Activated CD4-positive, CD25-positive, alpha-beta regulatory T cell treated with anti-CD3 and anti-CD28 coated beads, Interleukin-2, amount 50 U/mL, for 24 hours (primary cell): Measurements from ENCODE around the gene TKFC.

Source experiments
- ATAC-seq, 2 donors: fragments of 150-1000 bp; cut with Tn5 transposase; one replicate each; pipeline ENCODE4 v1.10.0; 2021; ENCODE audit warnings: mild to moderate bottlenecking in 1 of 2, moderate library complexity in 1 of 2

TKFC gene

DNA sequence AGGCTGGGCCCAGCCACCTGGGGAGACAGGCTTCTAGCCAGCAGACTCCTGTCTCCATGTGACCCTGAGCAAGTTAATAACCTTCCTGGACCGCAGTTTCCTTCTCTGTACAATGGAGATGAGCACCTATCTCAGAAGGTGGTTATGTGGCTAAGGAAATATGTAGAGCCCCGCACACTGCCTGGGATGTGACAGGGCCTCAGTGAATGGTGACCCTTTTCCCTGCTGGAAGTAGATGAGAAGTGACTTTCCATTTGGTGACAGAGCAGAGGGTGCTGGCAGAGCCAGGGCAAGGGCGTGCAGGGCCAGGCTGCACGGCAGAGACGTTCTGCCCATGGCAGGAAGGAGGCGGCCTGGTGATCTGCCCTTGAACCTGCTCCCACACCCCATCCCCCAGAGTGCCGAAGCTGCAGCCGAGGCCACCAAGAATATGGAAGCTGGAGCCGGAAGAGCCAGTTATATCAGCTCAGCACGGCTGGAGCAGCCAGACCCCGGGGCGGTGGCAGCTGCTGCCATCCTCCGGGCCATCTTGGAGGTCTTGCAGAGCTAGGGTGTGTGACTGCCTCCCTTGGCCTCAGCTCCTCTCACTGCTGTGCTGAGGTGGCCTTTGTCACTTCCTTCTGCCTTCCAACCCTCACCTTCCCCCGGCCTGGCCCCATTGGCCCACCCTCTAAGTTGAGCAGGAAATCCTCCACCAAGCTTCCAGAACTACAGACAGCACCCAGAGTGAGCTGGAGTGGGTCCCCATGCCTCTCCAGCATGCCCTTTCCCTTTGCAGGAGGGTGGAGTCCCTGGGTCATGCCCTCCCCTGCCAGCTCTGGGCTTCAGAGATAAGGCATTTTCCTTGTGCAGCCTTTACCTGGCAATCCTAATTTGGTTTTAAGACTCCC lies 13.2 kb downstream of the TKFC start:
- ATAC-seq, result no peak

DNA sequence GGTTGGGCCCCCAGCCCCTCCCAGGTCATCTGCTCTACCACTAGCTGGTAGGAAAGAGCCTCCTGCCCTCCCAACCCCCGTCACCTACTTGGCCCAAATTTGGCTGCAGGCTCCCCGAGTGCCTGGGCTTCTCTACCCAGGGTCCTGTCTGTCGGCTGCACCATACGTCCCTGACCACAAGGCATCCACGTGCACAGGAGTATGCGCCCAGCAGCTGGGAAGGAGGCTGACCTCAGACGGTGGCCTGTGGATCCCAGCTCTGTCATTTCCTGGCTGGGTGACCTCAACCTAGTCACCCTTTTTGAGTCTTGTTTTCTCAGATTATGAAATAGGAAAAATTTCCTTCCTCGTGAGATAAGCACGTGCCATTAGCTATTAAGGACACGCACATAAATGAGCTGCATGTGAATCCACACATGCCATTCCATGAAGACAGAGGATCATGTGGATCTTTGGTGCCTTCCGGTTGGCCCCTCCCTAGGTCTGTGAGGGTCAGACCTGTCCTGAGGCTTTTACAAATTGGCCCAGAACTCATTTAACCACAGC lies 15.0 kb downstream of the TKFC start:
- ATAC-seq, result no peak

DNA sequence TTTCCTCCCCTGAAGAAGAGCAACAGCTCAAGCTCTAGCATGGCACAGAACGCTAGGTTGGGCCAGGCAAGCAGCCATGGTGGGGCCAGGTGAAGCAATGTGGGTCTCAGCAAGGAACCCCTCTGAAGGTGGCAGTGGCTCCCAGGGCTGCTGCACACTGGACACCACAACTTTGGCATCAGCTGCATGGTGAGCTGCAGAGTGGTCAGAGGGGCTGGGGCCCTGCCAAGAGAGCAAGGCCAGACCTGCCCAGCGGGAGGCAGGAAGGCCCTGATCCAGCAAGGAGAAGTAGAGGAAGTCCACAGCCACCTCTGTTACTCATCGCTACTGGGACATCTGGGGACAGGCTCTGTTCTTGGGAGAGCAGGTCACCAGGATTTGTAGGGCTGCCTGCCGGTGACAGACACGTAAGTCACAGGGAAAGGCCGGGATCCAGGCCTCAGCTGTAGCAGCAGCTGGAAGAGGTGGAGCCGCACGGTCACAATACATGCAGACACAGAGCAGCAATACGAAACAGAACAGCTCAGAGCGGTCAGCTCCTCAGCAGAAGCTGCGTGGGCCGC lies 16.2 kb downstream of the TKFC start:
- ATAC-seq, result no peak

DNA sequence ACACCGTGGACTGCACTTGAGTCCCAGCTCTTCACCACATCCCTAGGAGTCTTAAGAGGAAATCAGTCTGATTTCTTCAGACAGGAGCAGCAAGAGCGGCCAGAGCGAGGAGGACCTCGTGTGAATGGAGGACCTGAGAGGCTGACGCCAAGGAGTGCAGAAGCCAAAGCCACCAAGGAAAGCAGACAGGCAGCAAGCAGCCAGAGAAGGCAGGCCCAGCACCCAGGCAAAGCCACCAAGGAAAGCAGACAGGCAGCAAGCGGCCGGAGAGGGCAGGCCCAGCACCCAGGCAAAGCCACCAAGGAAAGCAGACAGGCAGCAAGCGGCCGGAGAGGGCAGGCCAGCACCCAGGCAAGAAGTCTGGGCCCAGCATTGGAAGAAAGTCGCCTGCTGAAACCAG lies 16.9 kb downstream of the TKFC start:
- ATAC-seq, result no peak

DNA sequence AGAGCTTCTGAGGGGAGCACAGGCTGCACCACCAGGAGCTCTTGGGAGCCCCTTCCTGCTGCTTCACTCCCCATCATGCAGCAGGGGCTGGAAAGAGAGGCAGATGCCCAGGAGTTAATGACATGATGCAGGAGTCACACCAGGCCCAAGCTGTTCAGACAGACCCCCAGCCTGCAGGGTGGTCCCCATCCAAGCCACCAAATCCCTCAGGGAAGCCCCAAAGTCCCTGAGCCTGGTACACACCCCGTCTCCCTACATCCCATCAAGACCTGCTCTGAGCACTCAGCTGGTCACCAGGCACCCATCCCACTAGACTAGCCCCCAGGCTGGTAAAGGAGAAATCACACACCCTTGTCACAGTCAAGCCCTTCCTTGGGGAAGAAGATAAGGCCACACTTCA lies 17.3 kb downstream of the TKFC start:
- no peak for ATAC-seq

DNA sequence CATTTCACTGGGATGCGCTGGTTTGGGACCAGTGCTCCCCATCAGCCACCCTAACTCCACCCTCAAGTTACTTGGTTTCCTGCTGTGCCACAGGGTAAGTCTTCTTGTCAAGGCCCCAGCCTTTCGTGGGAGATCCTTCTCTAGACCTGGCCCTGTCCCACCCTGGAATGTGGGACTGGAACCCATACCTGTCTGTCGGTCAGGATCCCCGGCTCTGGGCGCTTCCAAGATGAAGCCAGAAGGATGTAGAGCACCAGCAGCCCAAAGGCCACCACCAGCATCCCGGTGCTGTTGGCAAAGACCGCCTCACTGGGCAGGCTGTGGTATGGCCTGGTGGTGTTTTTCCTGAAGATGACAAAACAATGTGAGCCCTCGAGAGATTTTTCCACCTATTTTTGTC lies 17.8 kb downstream of the TKFC start:
- ATAC-seq, result no peak

DNA sequence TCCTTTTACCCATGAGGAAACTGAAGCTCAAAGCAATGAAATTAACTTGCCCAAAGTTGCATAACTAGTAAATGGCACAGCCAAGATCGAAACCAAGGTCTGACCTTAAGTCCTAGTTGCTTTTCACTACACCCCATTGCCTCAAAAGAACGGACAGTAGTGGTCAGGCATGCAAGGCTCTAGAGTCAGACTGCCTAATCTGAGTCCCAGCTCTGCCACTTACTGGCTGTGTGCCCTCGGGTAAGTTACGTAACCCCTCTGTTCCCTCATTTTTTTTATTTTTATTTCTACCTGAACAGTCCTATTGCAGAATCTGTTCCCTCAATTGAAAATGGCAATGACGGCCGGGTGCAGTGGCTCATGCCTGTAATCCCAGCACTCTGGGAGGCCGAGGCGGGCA lies 19.0 kb downstream of the TKFC start:
- ATAC-seq, result no peak

DNA sequence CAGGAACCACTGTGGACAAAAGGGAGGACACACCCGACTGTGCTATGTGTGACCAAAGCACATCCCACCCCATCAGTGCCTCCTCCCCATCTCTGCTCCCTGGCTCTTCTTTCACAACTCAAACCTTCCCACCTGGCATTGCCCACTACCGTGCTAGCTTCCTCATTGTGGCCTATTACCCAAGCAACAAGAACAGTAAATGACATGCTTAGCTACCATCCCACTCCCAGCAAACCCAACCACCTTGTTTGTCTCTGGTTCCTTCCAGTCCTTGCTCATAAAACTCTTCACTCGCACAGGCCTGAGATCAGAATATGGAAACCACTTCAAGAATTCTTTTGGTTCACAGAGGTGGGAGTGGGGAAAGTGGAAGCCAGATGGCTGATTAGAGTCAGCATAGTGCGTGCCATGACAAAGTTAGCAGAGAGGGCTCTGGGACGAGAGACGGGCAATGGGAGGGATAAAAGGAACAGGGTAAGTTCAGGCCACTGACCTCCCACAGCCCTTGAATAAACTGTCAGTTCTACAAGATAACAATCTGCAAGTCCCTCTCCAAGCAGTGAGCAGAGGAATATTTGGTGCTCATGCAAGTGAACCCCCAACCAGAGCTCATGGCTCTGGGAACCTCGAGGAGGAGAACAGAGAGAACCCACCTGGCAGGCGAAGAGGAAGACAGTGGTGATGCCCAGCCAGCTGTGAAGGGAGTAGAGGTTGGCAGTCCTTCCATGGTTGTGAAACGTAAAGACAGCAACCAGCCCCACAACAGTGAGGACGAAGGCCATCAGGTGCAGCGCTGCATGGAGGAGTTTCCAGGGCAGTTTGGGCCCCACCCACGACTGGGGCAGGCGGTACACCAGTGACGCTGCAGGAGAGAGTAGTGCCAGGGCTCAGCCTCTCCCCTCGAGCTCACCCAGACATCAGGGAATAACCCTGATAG lies 20.4 kb downstream of the TKFC start:
- no peak for ATAC-seq

DNA sequence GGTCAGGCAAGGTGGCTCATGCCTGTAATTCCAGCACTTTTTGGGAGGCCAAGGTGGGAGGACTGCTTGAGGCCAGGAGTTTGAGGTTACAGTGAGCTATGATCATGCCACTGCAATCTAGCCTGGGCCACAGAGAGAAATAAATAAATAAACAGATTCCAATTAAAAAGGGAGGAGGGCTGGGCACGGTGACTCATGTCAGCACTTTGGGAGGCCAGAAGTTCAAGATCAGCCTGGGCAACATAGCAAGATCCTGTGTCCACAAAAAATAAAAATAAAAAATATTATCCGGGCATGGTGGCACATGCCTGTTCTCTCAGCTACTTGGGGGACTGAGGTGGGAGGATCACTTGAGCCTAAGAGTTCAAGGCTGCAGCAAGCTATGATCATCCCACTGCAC lies 21.2 kb downstream of the TKFC start:
- ATAC-seq, result no peak

DNA sequence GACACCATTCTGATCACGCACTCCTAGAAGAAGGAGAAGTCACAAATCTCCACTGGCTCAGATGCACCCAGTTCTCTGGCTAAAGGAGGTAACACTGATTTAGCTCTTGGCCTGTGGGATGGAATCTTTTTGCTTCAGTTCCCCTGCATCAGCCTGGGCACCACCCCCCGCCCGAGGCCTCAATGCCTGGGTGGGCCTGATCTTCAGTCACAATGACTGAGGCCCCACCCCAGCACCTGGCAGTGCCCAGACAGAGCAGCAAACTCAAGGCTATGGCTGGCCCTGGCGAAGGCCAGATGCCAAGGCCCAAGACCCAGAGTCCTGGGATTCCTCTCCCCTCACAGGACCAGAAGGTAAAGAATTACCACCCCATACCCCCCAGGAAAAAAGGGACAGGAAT lies 23.7 kb downstream of the TKFC start:
- ATAC-seq, result no peak

DNA sequence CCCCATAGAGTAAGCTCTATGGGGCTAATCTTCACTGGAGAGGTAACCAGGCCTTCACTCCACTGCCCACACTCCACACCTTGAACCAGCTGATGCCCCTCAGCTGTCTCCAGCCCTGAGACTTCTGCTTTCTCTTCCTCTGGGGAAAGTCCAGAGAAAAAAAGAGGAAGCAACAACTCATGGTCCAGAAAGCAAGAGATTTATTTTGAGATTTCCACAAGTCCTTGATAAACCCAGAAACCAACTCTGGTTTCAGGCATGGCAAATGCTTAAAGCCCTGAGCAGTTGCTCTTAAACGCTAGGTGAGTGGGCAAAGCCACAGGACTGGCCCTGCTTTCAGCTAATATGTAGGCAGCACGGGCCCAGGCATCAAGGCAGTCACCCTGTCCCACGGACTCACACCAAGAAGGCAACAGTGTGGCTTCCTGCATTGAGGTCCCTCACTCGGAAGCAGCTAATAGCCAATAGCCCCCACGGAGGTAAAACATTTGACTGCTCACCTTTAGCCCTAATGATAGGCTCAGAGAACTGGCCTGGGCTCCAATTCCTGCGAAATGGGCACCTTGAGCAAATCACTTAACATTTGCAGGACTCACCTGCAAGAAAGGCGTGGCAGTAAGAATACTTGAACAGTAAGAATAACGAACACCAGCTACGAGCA lies 24.3 kb downstream of the TKFC start:
- no peak for ATAC-seq

DNA sequence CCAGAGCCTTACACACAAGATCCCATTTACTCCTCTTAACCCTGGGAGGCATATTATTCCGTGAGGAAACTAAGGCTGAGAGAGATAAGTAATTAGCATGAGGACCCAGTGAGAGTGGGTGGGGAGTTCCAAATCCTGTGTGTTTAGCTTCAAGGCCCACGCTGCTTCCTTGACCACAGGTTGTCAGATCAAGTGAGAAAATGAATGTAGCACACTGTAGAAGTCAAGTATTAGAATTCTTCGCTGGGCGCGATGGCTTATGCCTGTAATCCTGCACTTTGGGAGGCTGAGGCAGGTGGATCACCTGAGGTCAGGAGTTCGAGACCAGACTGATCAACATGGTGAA lies 24.8 kb downstream of the TKFC start:
- ATAC-seq, result no peak

DNA sequence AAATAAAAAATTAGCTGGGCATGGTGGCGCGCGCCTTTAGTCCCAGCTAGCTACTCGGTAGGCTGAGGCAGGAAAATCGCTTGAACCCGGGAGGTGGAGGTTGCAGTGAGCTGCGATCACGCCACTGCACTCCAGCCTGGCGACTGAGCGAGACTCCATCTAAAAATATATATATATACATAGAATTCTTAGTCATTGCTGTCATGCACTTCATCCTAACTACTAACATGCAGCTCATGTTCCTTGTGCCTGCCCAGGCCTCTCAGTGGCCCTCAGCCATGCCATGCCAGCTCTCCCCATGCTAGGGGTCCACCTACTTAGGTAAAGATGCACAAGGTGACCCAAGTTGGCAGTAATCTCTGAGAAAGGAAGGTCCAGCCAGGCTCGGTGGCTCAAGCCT lies 25.5 kb downstream of the TKFC start:
- ATAC-seq, result no peak

DNA sequence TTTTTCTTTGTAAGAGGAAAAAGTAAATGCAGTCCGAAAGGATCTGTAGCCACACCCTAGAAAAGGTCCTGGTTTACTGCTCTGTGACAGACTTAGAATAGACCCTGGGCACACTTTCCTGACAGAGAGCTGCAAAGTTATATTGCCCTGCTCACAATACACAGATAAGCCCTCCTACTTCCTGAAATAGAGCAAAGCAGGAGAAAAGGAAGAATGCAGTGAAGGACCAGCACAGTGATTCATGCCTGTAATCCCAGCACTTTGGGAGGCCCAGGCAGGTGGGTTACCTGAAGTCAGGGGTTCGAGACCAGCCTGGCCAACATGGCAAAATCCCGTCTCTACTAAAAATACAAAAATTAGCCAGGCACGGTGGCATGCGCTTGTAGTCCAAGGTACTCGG lies 26.5 kb downstream of the TKFC start:
- no peak for ATAC-seq

DNA sequence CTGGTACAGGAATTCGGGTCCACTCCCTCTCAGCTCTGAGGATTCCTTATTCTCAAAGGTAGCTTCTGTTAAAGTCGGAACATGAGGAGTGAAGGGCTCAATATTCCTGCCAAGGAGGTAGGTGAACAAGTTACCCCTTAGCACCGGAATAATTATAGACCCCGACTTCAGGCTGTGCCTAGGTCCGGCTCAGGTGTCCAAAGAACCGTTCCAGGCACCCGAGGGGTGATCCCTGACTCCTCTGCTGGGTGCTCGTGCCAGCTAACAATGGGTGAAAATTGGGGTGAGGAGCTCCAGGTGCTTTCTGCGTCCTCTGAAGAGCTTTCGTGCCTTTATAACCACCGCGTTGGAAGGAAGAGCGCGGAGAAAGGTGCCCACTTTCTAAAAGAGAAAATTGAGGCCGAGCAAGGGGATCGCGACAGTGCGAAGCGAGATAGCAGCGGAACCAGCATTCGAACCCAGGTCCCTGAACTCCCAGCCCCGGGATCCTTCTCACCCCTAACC lies 28.3 kb downstream of the TKFC start:
- peak in 1 of 2 donors; percentile 1 for ATAC-seq

DNA sequence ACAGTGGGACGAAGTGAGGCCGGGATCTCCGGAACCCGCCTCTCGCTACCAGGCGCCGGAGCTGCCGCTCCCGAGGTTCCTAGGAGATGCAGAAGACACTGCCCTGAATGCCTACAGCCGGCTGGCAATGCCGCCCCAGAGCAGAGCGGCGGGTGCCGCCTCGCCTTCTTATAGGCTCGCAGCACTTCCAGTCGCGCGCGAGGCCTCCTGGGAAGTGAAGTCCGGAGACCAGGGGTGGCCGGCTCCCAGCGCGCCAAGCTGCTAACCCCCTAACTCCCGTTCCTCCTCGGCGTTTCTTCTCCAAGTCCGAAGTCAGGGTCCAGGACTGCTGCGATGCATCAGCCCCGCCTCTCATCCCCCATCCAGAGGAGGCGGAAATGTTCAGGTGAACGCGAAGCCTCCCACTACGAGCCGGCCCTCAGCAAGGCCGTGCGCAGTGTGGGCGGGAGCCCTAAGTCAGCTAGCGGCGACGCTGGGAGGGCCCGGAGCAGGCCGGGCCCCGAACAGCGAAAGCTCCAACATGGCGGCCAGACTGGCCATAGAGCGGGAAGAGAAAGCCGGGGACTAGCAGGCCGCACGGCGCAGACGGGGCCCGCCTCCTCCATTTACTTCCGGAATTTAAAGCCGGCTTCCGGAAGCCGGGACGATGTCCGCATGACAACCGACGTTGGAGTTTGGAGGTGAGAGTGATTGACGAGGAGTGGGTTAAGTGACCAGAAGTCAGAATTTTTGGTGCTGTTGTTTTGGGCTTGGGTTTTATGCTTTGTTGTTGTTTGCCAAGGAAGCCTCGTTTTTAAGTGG lies 28.9 kb downstream of the TKFC start, which contains the start of the genes CYB561A3 and TMEM138:
CYB561A3 (minus strand) TSS at position 142 of the 801 bp plus-strand sequence. CDS start 5,169 bp downstream, outside the sequence.
TMEM138 (plus strand) TSS at position 634 of the 801 bp plus-strand sequence. CDS start 2,017 bp downstream, outside the sequence.
- peak; percentile 95 for ATAC-seq

DNA sequence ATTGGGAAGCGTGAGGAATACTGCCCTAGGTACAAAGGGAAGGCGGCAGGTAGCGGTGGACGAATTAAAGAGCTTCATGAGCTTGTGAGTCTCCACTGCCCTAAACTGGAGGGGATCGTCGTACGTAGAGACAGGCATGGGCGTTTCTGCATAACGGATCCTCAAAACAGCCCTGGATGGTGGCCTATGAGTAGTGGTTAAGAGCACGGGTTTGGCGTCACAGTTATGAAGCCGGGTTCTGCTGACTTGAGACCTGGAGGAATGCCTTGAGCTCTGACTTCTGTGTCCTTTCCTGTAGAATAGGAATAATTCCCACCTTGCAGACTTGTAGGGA lies 29.5 kb downstream of the TKFC start:
- peak; percentile 17 to 18 for ATAC-seq

DNA sequence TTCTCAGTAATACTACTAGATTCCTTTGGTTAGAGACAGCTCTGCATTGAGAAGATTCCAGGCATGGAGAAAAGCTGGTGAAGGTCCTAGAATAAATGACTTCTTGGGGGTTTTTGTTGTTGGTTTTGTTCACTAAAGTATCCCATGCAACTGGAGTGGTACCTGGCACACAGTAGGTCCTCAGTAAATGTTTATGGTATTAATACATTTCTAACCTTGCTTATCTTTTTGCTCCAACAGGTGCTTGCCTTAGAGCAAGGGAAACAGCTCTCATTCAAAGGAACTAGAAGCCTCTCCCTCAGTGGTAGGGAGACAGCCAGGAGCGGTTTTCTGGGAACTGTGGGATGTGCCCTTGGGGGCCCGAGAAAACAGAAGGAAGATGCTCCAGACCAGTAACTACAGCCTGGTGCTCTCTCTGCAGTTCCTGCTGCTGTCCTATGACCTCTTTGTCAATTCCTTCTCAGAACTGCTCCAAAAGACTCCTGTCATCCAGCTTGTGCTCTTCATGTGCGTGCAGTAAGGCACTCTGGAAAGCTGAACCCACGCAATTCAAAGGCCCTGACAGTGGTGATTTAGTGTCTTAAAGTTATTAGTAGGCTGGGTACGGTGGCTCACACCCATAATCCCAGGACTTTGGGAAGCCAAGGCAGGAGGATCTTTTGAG lies 31.1 kb downstream of the TKFC start:
- ATAC-seq, result no peak

DNA sequence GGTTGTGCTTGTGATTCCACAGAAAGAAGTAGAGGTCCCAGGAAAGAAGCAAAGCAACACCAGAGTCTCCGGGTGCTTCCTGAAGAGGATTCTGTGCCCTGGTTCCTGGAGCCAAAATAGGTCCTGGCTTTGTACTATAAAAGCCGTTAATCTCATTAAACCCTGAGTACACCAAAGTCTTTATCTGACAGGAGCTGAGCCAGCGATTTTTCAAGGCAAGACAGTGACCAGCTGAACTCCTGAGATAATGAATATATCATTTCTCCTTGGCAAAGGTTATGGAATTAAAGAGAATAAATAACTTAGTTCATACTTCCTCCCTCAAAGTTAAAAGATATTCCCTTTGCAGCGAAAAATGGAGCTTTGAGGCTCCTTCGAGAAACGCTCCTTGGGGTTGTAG lies 34.4 kb downstream of the TKFC start:
- ATAC-seq, result no peak

DNA sequence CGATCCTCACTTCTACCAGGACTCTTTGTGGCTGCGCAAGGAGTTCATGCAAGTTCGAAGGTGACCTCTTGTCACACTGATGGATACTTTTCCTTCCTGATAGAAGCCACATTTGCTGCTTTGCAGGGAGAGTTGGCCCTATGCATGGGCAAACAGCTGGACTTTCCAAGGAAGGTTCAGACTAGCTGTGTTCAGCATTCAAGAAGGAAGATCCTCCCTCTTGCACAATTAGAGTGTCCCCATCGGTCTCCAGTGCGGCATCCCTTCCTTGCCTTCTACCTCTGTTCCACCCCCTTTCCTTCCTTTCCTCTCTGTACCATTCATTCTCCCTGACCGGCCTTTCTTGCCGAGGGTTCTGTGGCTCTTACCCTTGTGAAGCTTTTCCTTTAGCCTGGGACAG lies 35.6 kb downstream of the TKFC start:
- no peak for ATAC-seq
